Large intestine (tissue), 3 donors: ENCODE data around the gene NCK2. TPM values are rescaled to one million over a fixed set of nuclear protein-coding genes. Genes with fewer than 3 reads are reported as not detected.

Source experiments
- DNase-seq, 2 donors: peaks; one replicate each; pipeline versions ENCODE4 v3.0.0 to v3.0.0-alpha.2; 2013
- H3K27ac ChIP-seq: one replicate; pipeline ENCODE4 v1.5.1; 2013; ENCODE audit warnings: low read length
- H3K27me3 ChIP-seq: 2 replicates; pipeline ENCODE4 v1.6.1; 2013; ENCODE audit warnings: low read length; ENCODE audit not compliant: control insufficient read depth, insufficient read depth
- H3K36me3 ChIP-seq: 2 replicates; pipeline ENCODE4 v1.6.1; 2013; ENCODE audit warnings: low read length; ENCODE audit not compliant: control insufficient read depth, insufficient read depth
- H3K4me1 ChIP-seq: one replicate; pipeline ENCODE4 v1.6.1; 2013; ENCODE audit warnings: low read length; ENCODE audit not compliant: control insufficient read depth, insufficient read depth
- H3K4me3 ChIP-seq: one replicate; pipeline ENCODE4 v1.5.1; 2013; ENCODE audit warnings: low read length
- H3K9me3 ChIP-seq: one replicate; pipeline ENCODE4 v1.6.1; 2013; ENCODE audit warnings: mild to moderate bottlenecking, low read depth, low read length, moderate library complexity; ENCODE audit not compliant: control insufficient read depth
- WGBS: methylation state at CpG from one replicate; pipeline ENCODE4 v1.1.5; 2013; ENCODE audit warnings: low lambda C conversion rate; ENCODE audit not compliant: insufficient coverage; 5-methylcytosine and 5-hydroxymethylcytosine counted together
- polyA plus RNA-seq: library from polyadenylated mRNA; unstranded; fragments of 120-200 nt; gene quantifications from one replicate; pipeline ENCODE4 v1.2.1, GENCODE V29; 2013

Gene NCK2
- polyA plus RNA-seq, 1 donor, result 58.9 TPM

GRCh38 chr2:105843476-105844374, 99.0 kb downstream of the NCK2 start:
- WGBS, result 93% methylated on average over 7 of the region's 12 CpGs
- Histone ChIP-seq H3K4me1 (no peaks in the 10 kb centered on the region), H3K36me3 (no peaks in the 10 kb centered on the region), H3K27me3 (no peaks in the 10 kb centered on the region), H3K4me3 (no peak overlapping the region), H3K27ac (no peak overlapping the region), H3K9me3 (no peaks in the 10 kb centered on the region)
- no peak for DNase-seq

- H3K4me3 ChIP-seq, result no peak overlapping the region
- H3K27ac ChIP-seq, result no peak overlapping the region
- no peaks in the 10 kb centered on the region for H3K9me3 ChIP-seq
- H3K27me3 ChIP-seq, result no peaks in the 10 kb centered on the region
- no peak for DNase-seq
- H3K4me1 ChIP-seq, result no peaks in the 10 kb centered on the region
- WGBS, result 82% methylated on average over 3 of the region's 3 CpGs
- no peaks in the 10 kb centered on the region for H3K36me3 ChIP-seq
Observed at GRCh38 chr2:105845976-105846375, 101.3 kb downstream of the NCK2 start.

- Histone ChIP-seq H3K27me3 (no peaks in the 10 kb centered on the region), H3K4me3 (no peak overlapping the region), H3K9me3 (no peaks in the 10 kb centered on the region), H3K27ac (no peak overlapping the region), H3K4me1 (no peaks in the 10 kb centered on the region), H3K36me3 (no peaks in the 10 kb centered on the region)
- no CpG with 5 or more reads among the region's 2 CpGs for WGBS
- DNase-seq, result no peak
Observed at GRCh38 chr2:105847056-105847455, 102.3 kb downstream of the NCK2 start.

- H3K4me1 ChIP-seq, result no peaks in the 10 kb centered on the region
- no CpG with 5 or more reads among the region's 7 CpGs for WGBS
- DNase-seq, result no peak
- H3K36me3 ChIP-seq, result no peaks in the 10 kb centered on the region
- no peak overlapping the region for H3K27ac ChIP-seq
- H3K9me3 ChIP-seq, result no peaks in the 10 kb centered on the region
- no peaks in the 10 kb centered on the region for H3K27me3 ChIP-seq
- H3K4me3 ChIP-seq, result no peak overlapping the region
Observed at GRCh38 chr2:105848367-105848766, 103.7 kb downstream of the NCK2 start.

GRCh38 chr2:105849431-105850179, 104.9 kb downstream of the NCK2 start:
- no peaks in the 10 kb centered on the region for H3K27me3 ChIP-seq
- H3K4me1 ChIP-seq, result no peaks in the 10 kb centered on the region
- no peak overlapping the region for H3K27ac ChIP-seq
- WGBS, result 100% methylated on average over 1 of the region's 4 CpGs
- H3K36me3 ChIP-seq, result no peaks in the 10 kb centered on the region
- no peak for DNase-seq
- H3K9me3 ChIP-seq, result no peaks in the 10 kb centered on the region
- no peak overlapping the region for H3K4me3 ChIP-seq

- no peaks in the 10 kb centered on the region for H3K9me3 ChIP-seq
- no CpG with 5 or more reads among the region's 10 CpGs for WGBS
- no peaks in the 10 kb centered on the region for H3K4me1 ChIP-seq
- no peaks in the 10 kb centered on the region for H3K27me3 ChIP-seq
- no peak overlapping the region for H3K4me3 ChIP-seq
- no peak overlapping the region for H3K27ac ChIP-seq
- no peak for DNase-seq
- peaks cover 15% of the 10 kb centered on the region for H3K36me3 ChIP-seq
Observed at GRCh38 chr2:105852066-105852465, 107.4 kb downstream of the NCK2 start.

- WGBS, result 91% methylated on average over 1 of the region's 6 CpGs
- Histone ChIP-seq H3K4me3 (no peak overlapping the region), H3K4me1 (no peaks in the 10 kb centered on the region), H3K27ac (no peak overlapping the region), H3K27me3 (no peaks in the 10 kb centered on the region), H3K9me3 (no peaks in the 10 kb centered on the region), H3K36me3 (peaks cover 22% of the 10 kb centered on the region)
- DNase-seq, result no peak
Observed at GRCh38 chr2:105853354-105854088, 108.8 kb downstream of the NCK2 start.

- Histone ChIP-seq H3K4me3 (no peak overlapping the region), H3K27ac (no peak overlapping the region), H3K27me3 (no peaks in the 10 kb centered on the region), H3K36me3 (peaks cover 26% of the 10 kb centered on the region), H3K9me3 (no peaks in the 10 kb centered on the region), H3K4me1 (no peaks in the 10 kb centered on the region)
- no peak for DNase-seq
- WGBS, result 84% methylated on average over 5 of the region's 16 CpGs
Observed at GRCh38 chr2:105854972-105855371, 110.3 kb downstream of the NCK2 start.

GRCh38 chr2:105856581-105856980, 111.9 kb downstream of the NCK2 start:
- H3K27me3 ChIP-seq, result no peaks in the 10 kb centered on the region
- no peak for DNase-seq
- H3K4me3 ChIP-seq, result no peak overlapping the region
- WGBS, result 86% methylated on average over 2 of the region's 3 CpGs
- no peak overlapping the region for H3K27ac ChIP-seq
- no peaks in the 10 kb centered on the region for H3K4me1 ChIP-seq
- H3K9me3 ChIP-seq, result no peaks in the 10 kb centered on the region
- H3K36me3 ChIP-seq, result peaks cover 34% of the 10 kb centered on the region

GRCh38 chr2:105857076-105857740, 112.5 kb downstream of the NCK2 start:
- Histone ChIP-seq H3K9me3 (no peaks in the 10 kb centered on the region), H3K27me3 (no peaks in the 10 kb centered on the region), H3K36me3 (peaks cover 38% of the 10 kb centered on the region), H3K27ac (no peak overlapping the region), H3K4me3 (no peak overlapping the region), H3K4me1 (no peaks in the 10 kb centered on the region)
- DNase-seq, result no peak
- WGBS, result 100% methylated on average over 4 of the region's 17 CpGs
